Gastroesophageal sphincter (tissue), 4 donors: ENCODE results near the gene SLC45A2. TPM values are rescaled to one million over a fixed set of nuclear protein-coding genes. Genes with fewer than 3 reads are reported as not detected.

Source experiments
- ATAC-seq: fragments of 150-250 bp; one replicate; pipeline ENCODE4 v1.9.1; 2016; ENCODE audit warnings: mild to moderate bottlenecking, moderate library complexity
- H3K27ac ChIP-seq, 4 donors: fragments of 200-600 bp; sonication (generic) in 3 of 4; 1 replicate in 3 of 4; 2 replicates in 1 of 4; pipeline ENCODE4 v1.5.1; 2016 to 2019
- H3K27me3 ChIP-seq: fragments of 200-600 bp; sonication (generic); one replicate; pipeline ENCODE4 v1.5.1; 2019
- H3K36me3 ChIP-seq, 2 donors: fragments of 200-600 bp; sonication (generic); one replicate each; pipeline ENCODE4 v1.5.1; 2019; ENCODE audit warnings: control low read depth in 1 of 2
- H3K4me1 ChIP-seq, 3 donors: fragments of 200-600 bp; sonication (generic); 1 replicate in 2 of 3; 2 replicates in 1 of 3; pipeline ENCODE4 v1.5.1; 2016 to 2019; ENCODE audit warnings: control low read depth in 2 of 3
- H3K4me3 ChIP-seq, 2 donors: fragments of 200-600 bp; sonication (generic); one replicate each; pipeline ENCODE4 v1.5.1; 2019; ENCODE audit warnings: mild to moderate bottlenecking in 1 of 2, moderate library complexity in 1 of 2
- H3K9me3 ChIP-seq, 3 donors: fragments of 200-600 bp; sonication (generic); one replicate each; pipeline ENCODE4 v1.5.1; 2017 to 2019; ENCODE audit warnings: control low read depth in 2 of 3
- CTCF ChIP-seq, 4 experiments: fragments of 200-600 bp in 2 of 4; fragments of 450-650 bp in 2 of 4; sonication (generic) in 1 of 4; IDR thresholded peaks; one replicate each; pipeline ENCODE4 v1.5.1; 2017 to 2019; ENCODE audit warnings: antibody characterized with exemption in 4 of 4, mild to moderate bottlenecking in 2 of 4, moderate library complexity in 2 of 4
- EP300 ChIP-seq: sonication (generic); formaldehyde crosslinking; IDR thresholded peaks from one replicate; pipeline ENCODE4 v1.6.1; 2017; ENCODE audit warnings: antibody characterized with exemption, mild to moderate bottlenecking
- POLR2A ChIP-seq, 2 donors: fragments of 450-650 bp; IDR thresholded peaks; one replicate each; pipeline ENCODE4 v1.6.1; 2017; ENCODE audit warnings: antibody characterized with exemption in 2 of 2, mild to moderate bottlenecking in 2 of 2, moderate library complexity in 1 of 2
- POLR2AphosphoS5 ChIP-seq: sonication (generic); formaldehyde crosslinking; IDR thresholded peaks from one replicate; pipeline ENCODE4 v1.6.1; 2017; ENCODE audit warnings: antibody characterized with exemption
- WGBS, 2 donors: methylation state at CpG; one replicate each; pipeline ENCODE4 v1.1.5; 2018; ENCODE audit warnings: low coverage in 1 of 2; 5-methylcytosine and 5-hydroxymethylcytosine counted together
- total RNA-seq, 4 donors: library from RNA; depleted of rRNA; stranded (reverse); fragments of >200 nt; gene quantifications; one replicate each; pipeline ENCODE4 v1.1.0, GENCODE V29; 2016

Gene SLC45A2
- total RNA-seq, 4 donors from 2014 or later, result 0.15 TPM; not detected in 3

GRCh38 chr5:33968211-33969005 is 16.1 kb downstream of the SLC45A2 start:
- H3K4me3 ChIP-seq, result no peak overlapping the region
- peaks cover 0 to 13% (median 0%) of the 10 kb centered on the region in 3 donors for H3K4me1 ChIP-seq
- no peak for TF ChIP-seq POLR2A (IDR thresholded peaks at IDR 0.05)
- no peak for TF ChIP-seq CTCF (IDR thresholded peaks at IDR 0.05)
- no peak for TF ChIP-seq EP300
- no peak for TF ChIP-seq POLR2AphosphoS5
- 60 to 66% methylated on average over 1 to 3 of the region's 3 CpGs for WGBS, 2 donors
- H3K36me3 ChIP-seq, result no peaks in the 10 kb centered on the region
- no peak overlapping the region for H3K27ac ChIP-seq
- no peaks in the 10 kb centered on the region for H3K27me3 ChIP-seq
- no peak for ATAC-seq
- no peaks in the 10 kb centered on the region for H3K9me3 ChIP-seq

GRCh38 chr5:33966805-33967204 is 17.7 kb downstream of the SLC45A2 start:
- Histone ChIP-seq H3K9me3 (no peaks in the 10 kb centered on the region), H3K4me3 (no peak overlapping the region), H3K4me1 (peaks cover 0 to 13% (median 0%) of the 10 kb centered on the region in 3 donors), H3K27ac (no peak overlapping the region), H3K36me3 (no peaks in the 10 kb centered on the region), H3K27me3 (no peaks in the 10 kb centered on the region)
- 80 to 100% methylated on average over 1 to 2 of the region's 2 CpGs for WGBS, 2 donors
- TF ChIP-seq CTCF (IDR thresholded peaks at IDR 0.05) (no peak), POLR2AphosphoS5 (no peak), POLR2A (IDR thresholded peaks at IDR 0.05) (no peak), EP300 (no peak)
- no peak for ATAC-seq

GRCh38 chr5:33964132-33964700 is 20.3 kb downstream of the SLC45A2 start:
- WGBS, 2 donors, result 66 to 71% methylated on average over 2 of the region's 2 CpGs
- Histone ChIP-seq H3K36me3 (no peaks in the 10 kb centered on the region), H3K4me1 (peaks cover 0 to 4% (median 0%) of the 10 kb centered on the region in 3 donors), H3K4me3 (no peak overlapping the region), H3K27ac (no peak overlapping the region), H3K27me3 (no peaks in the 10 kb centered on the region), H3K9me3 (no peaks in the 10 kb centered on the region)
- TF ChIP-seq POLR2A (IDR thresholded peaks at IDR 0.05) (no peak), POLR2AphosphoS5 (no peak), EP300 (no peak), CTCF (IDR thresholded peaks at IDR 0.05) (no peak)
- no peak for ATAC-seq

- Histone ChIP-seq H3K4me3 (no peak overlapping the region), H3K27ac (no peak overlapping the region), H3K4me1 (no peaks in the 10 kb centered on the region), H3K9me3 (peaks cover 0 to 14% (median 0%) of the 10 kb centered on the region in 3 donors), H3K27me3 (no peaks in the 10 kb centered on the region), H3K36me3 (no peaks in the 10 kb centered on the region)
- no peak for ATAC-seq
- TF ChIP-seq POLR2AphosphoS5, result no peak
- no peak for TF ChIP-seq CTCF (IDR thresholded peaks at IDR 0.05)
- TF ChIP-seq POLR2A (IDR thresholded peaks at IDR 0.05), result no peak
- TF ChIP-seq EP300, result no peak
- WGBS, 2 donors, result 57 to 61% methylated on average over 2 of the region's 2 CpGs
Observed at GRCh38 chr5:33958176-33958575, 26.3 kb downstream of the SLC45A2 start.
